K562 (cell line): ENCODE data around the gene SLC16A5. TPM values are rescaled to one million over a fixed set of nuclear protein-coding genes. Genes with fewer than 3 reads are reported as not detected.

Experiments used
- ATAC-seq: fragments of 200-7000 bp; cut with Tn5 transposase; 3 replicates; pipeline ENCODE4 v1.9.1; 2020; ENCODE audit warnings: moderate library complexity
- BruUV-seq: library from RNA; stranded (reverse); fragments of 400-500 nt; replicated peaks from 2 replicates; lab custom pipeline; 2021; lab: Mats Ljungman, UMichigan
- CTCF ChIA-PET: fragments of 300-600 bp; formaldehyde crosslinking; extraction: SDS; loops from one replicate; lab custom pipeline; 2021; ENCODE audit warnings: low intra/inter-chr PET ratio; lab: Yijun Ruan, JAX
- POLR2A ChIA-PET: fragments of 300-600, 350-650 bp; sonication (Branson Sonifier 250); formaldehyde crosslinking; extraction: SDS; loops from one replicate; lab custom pipeline; 2021; ENCODE audit warnings: antibody characterized with exemption, inconsistent platforms; lab: Yijun Ruan, JAX
- DNase-seq, 4 experiments: peaks; one replicate each; pipeline versions ENCODE4 v3.0.0 to v3.0.0-alpha.2; 2011 to 2018; ENCODE audit warnings: low spot score in 3 of 4, mixed read lengths in 3 of 4; ENCODE audit errors: extremely low read depth in 1 of 4
- FAIRE-seq: peaks from 2 replicates; lab custom pipeline; 2011; peaks lifted over from hg19 to GRCh38; lab: Jason Lieb, UNC
- H2AFZ ChIP-seq: 2 replicates; pipeline ENCODE4 v1.6.0; 2011; ENCODE audit warnings: low read depth, low read length, control low read depth, inconsistent platforms
- H3K27ac ChIP-seq: fragments of 200-600 bp; 3 replicates; pipeline ENCODE4 v1.8.0; 2011; ENCODE audit warnings: low read depth, mild to moderate bottlenecking, control low read depth, inconsistent platforms, low read length, moderate library complexity, mixed read lengths; ENCODE audit errors: extremely low read depth
- H3K27me3 ChIP-seq, 2 experiments: fragments of 300-600 bp in 1 of 2; 2 replicates in 1 of 2; 3 replicates in 1 of 2; pipeline versions ENCODE4 v1.6.0 to v1.8.0; 2011; ENCODE audit warnings: inconsistent platforms in 2 of 2, low read length in 2 of 2, mild to moderate bottlenecking in 1 of 2, mixed read lengths in 1 of 2, moderate library complexity in 1 of 2; ENCODE audit not compliant: control insufficient read depth in 2 of 2, insufficient read depth in 2 of 2
- H3K36me3 ChIP-seq: fragments of 300-600 bp; 3 replicates; pipeline ENCODE4 v1.8.0; 2011; ENCODE audit warnings: mild to moderate bottlenecking, low read length, inconsistent platforms; ENCODE audit not compliant: control insufficient read depth, insufficient read depth
- H3K4me1 ChIP-seq, 2 experiments: fragments of 200-600 bp in 1 of 2; replicated peaks in 1 of 2; 2 replicates in 1 of 2; 3 replicates in 1 of 2; pipeline versions ENCODE4 v1.5.1 to v1.8.0; 2011; ENCODE audit warnings: inconsistent platforms in 2 of 2, low read length in 2 of 2, mild to moderate bottlenecking in 1 of 2, mixed read lengths in 1 of 2, moderate library complexity in 1 of 2; ENCODE audit not compliant: control insufficient read depth in 2 of 2, insufficient read depth in 2 of 2
- H3K4me2 ChIP-seq: 2 replicates; pipeline ENCODE4 v1.6.1; 2011; ENCODE audit warnings: low read length, control low read depth, inconsistent platforms, mixed read lengths; ENCODE audit not compliant: insufficient read depth
- H3K4me3 ChIP-seq: fragments of 200-600 bp; sonication (generic), shearing (Covaris generic); 2 replicates; pipeline ENCODE4 v1.5.1; 2016; ENCODE audit warnings: control low read depth, inconsistent platforms
- H3K79me2 ChIP-seq: fragments of 200-600 bp; 3 replicates; pipeline ENCODE4 v1.8.0; 2011; ENCODE audit warnings: low read length, inconsistent platforms; ENCODE audit not compliant: control insufficient read depth, insufficient read depth
- H3K9ac ChIP-seq, 2 experiments: 2 replicates each; pipeline versions ENCODE4 v1.6.0 to v1.6.1; 2011; ENCODE audit warnings: low read depth in 2 of 2, low read length in 2 of 2, control low read depth in 1 of 2, inconsistent platforms in 1 of 2, mild to moderate bottlenecking in 1 of 2, mixed read lengths in 1 of 2; ENCODE audit not compliant: insufficient read depth in 1 of 2
- H3K9me1 ChIP-seq: one replicate; pipeline ENCODE4 v1.6.0; 2011; ENCODE audit warnings: inconsistent platforms, mild to moderate bottlenecking, low read length, moderate library complexity; ENCODE audit not compliant: control insufficient read depth, insufficient read depth
- H3K9me3 ChIP-seq: replicated peaks from 2 replicates; pipeline ENCODE4 v1.5.1; 2011; ENCODE audit warnings: low read depth, low read length, inconsistent platforms; ENCODE audit not compliant: control insufficient read depth, insufficient read depth
- H4K20me1 ChIP-seq: replicated peaks from 2 replicates; pipeline ENCODE4 v1.6.1; 2011; ENCODE audit warnings: low read length, inconsistent platforms, mixed read lengths; ENCODE audit not compliant: control insufficient read depth, insufficient read depth
- CBFA2T3 ChIP-seq: fragments of 450-650 bp; IDR thresholded peaks from 2 replicates; pipeline ENCODE4 v1.6.1; 2017
- CBX8 ChIP-seq: fragments of 200-600 bp; sonication (generic); IDR thresholded peaks from 2 replicates; pipeline ENCODE4 v1.6.1; 2012; ENCODE audit warnings: borderline replicate concordance, mixed run types, low read depth, mild to moderate bottlenecking, moderate library complexity, mixed read lengths, low read length, control low read depth, inconsistent platforms; ENCODE audit not compliant: poor library complexity, severe bottlenecking; ENCODE audit errors: extremely low read depth
- CTCF ChIP-seq, 3 experiments: IDR thresholded peaks in 2 of 3; conservative IDR thresholded peaks in 1 of 3; 2 replicates each; pipeline ENCODE4 v1.5.1; 2011 to 2012; ENCODE audit warnings: low read length in 3 of 3, mild to moderate bottlenecking in 3 of 3, control low read depth in 2 of 3, improper control_type of control experiment in 1 of 3, inconsistent platforms in 1 of 3, low read depth in 1 of 3, mixed read lengths in 1 of 3, moderate library complexity in 1 of 3; ENCODE audit not compliant: insufficient read depth in 2 of 3
- ESRRB ChIP-seq: fragments of 250-450 bp; sonication (Bioruptor Pico); IDR thresholded peaks from 2 replicates; pipeline ENCODE4 v1.5.0; 2020; ENCODE audit warnings: mild to moderate bottlenecking, moderate library complexity, borderline replicate concordance
- KLF10 ChIP-seq: fragments of 250-450 bp; sonication (Bioruptor Pico); IDR thresholded peaks from 2 replicates; pipeline ENCODE4 v1.6.1; 2021; ENCODE audit warnings: matching md5 sums
- NR2C2 ChIP-seq, 2 experiments: fragments of 200-800 bp in 1 of 2; sonication (Bioruptor generic) in 1 of 2; sonication (generic) in 1 of 2; formaldehyde crosslinking in 1 of 2; IDR thresholded peaks; 2 replicates each; pipeline versions ENCODE4 v1.6.1 to v1.8.0; 2016 to 2022; ENCODE audit warnings: mild to moderate bottlenecking in 1 of 2, missing compliant biosample characterization in 1 of 2, missing genetic modification characterization in 1 of 2, missing genetic modification reagents in 1 of 2
- RAD21 ChIP-seq, 2 experiments: fragments of 250-450 bp in 1 of 2; fragments of 450-650 bp in 1 of 2; sonication (Bioruptor Pico) in 1 of 2; formaldehyde crosslinking in 1 of 2; IDR thresholded peaks in 1 of 2; conservative IDR thresholded peaks in 1 of 2; 2 replicates each; pipeline versions ENCODE4 v1.4.0 to v1.8.0; 2020 to 2022; ENCODE audit warnings: mild to moderate bottlenecking in 2 of 2, moderate library complexity in 1 of 2
- SP1 ChIP-seq: sonication (generic); formaldehyde crosslinking; IDR thresholded peaks from 2 replicates; pipeline ENCODE4 v1.8.1; 2022; ENCODE audit warnings: mild to moderate bottlenecking, missing genetic modification reagents
- TRIM24 ChIP-seq, 2 experiments: fragments of 450-650 bp; IDR thresholded peaks; 2 replicates each; pipeline ENCODE4 v1.6.1; 2016
- VEZF1 ChIP-seq: fragments of 200-800 bp; sonication (Bioruptor generic); IDR thresholded peaks from 2 replicates; pipeline ENCODE4 v1.6.1; 2017; ENCODE audit warnings: missing genetic modification characterization, missing compliant biosample characterization
- ZNF436 ChIP-seq: fragments of 250-450, 450-650 bp; sonication (Bioruptor Pico); formaldehyde crosslinking; IDR thresholded peaks from 2 replicates; pipeline ENCODE4 v1.7.0; 2020; ENCODE audit warnings: mild to moderate bottlenecking
- ZNF551 ChIP-seq: fragments of 250-450 bp; sonication (Bioruptor Pico); IDR thresholded peaks from 2 replicates; pipeline ENCODE4 v1.5.0; 2021; ENCODE audit warnings: mild to moderate bottlenecking, moderate library complexity
- WGBS: fragments of 100-300 bp; shearing (Covaris generic); methylation state at CpG from one replicate; pipeline ENCODE4 v1.1.6; 2016; ENCODE audit warnings: low coverage, mixed read lengths; ENCODE audit not compliant: insufficient coverage; ENCODE audit errors: missing lambda C conversion rate; 5-methylcytosine and 5-hydroxymethylcytosine counted together
- in situ Hi-C: fragments of 300-500 bp; cut with MboI; formaldehyde crosslinking; loops from 4 replicates; pipeline ENCODE4 v1.15.0; 2018; ENCODE audit warnings: inconsistent platforms, mixed read lengths
- intact Hi-C: fragments of 100-400 bp; cut with micrococcal nuclease; formaldehyde crosslinking; loops from 2 replicates; pipeline ENCODE4 v1.14.2; 2022
- polyA plus RNA-seq, 8 experiments: library from polyadenylated mRNA; depleted of rRNA in 4 of 8; stranded (reverse) in 5 of 8; unstranded in 3 of 8; fragments of >200 nt; fragmentation: Nextera tagmentation in 2 of 8; fragmentation: Illumina TruSeq in 1 of 8; extraction: Ambion mirVana in 2 of 8; extraction: Trizol in 1 of 8; gene quantifications; 2 replicates each; pipeline versions ENCODE4 v1.2.1 to v1.2.3, GENCODE V29; 2011 to 2014; ENCODE audit warnings: inconsistent platforms in 1 of 8, missing spikeins in 1 of 8
- total RNA-seq, 7 experiments: library from RNA; depleted of rRNA in 6 of 7; stranded (reverse); fragments of >200 nt in 6 of 7; fragmentation: Illumina TruSeq in 2 of 7; extraction: Trizol in 2 of 7; gene quantifications; 2 replicates each; pipeline versions ENCODE4 v1.2.1 to v1.2.3, GENCODE V29; 2011 to 2021; ENCODE audit warnings: low replicate concordance in 1 of 7

The SLC16A5 gene
- total and polyA plus RNA-seq, 9 of the 15 experiments (the other 6 are each of a cell fraction or from before 2014, with no cell fraction given) = 0.06 to 2.6 (median 0.91) TPM

GRCh38 chr17:75069783-75070182 lies 18.0 kb upstream of the SLC16A5 start:
- Histone ChIP-seq H3K9me1 (no peaks in the 10 kb centered on the region), H3K36me3 (peaks cover 6% of the 10 kb centered on the region; the same call in 2 of the 3 replicates), H3K27ac (no peak overlapping the region), H3K4me2 (no peak overlapping the region), H4K20me1 (no peaks in the 10 kb centered on the region), H2AFZ (no peak overlapping the region), H3K79me2 (no peaks in the 10 kb centered on the region), H3K27me3 (no peaks in the 10 kb centered on the region), H3K4me3 (no peak overlapping the region), H3K9ac (no peak overlapping the region), H3K9me3 (no peaks in the 10 kb centered on the region), H3K4me1 (peaks cover 30 to 31% of the 10 kb centered on the region in 2 experiments)
- POLR2A ChIA-PET = interaction anchor here (0.6 to 1.6 kb wide), 5 partner anchors 9 to 136 kb away, joined by 3 to 4 read pairs (median 3); partner anchors contain the start of gene NUP85
- ATAC-seq (no peak), DNase-seq (no peak), FAIRE-seq (no peak)
- BruUV-seq = no TSS peak
- CTCF ChIA-PET = interaction anchor here (0.7 to 1.1 kb wide), 2 partner anchors 46 to 62 kb away, joined by 3 to 4 read pairs; partner anchors contain the start of gene NT5C
- 91% methylated on average over 2 of the region's 2 CpGs for WGBS
- in situ Hi-C loops = no loop called here
- intact Hi-C loops = loop anchor here (5.0 kb wide), 1 partner anchor 38 kb away; the partner anchor contains the start of gene ARMC7
- peak in 2 of 3 experiments; percentile 21 to 36; a peak in 2 of 6 replicates for TF ChIP-seq CTCF (IDR thresholded peaks at IDR 0.05 in 2 of 3, conservative IDR thresholded peaks at IDR 0.05 in 1 of 3; ENCODE audit: insufficient read depth in 2 of 3, low read depth in 1 of 3, low read length in 3 of 3)
- no peak for TF ChIP-seq NR2C2 (CRISPR knock-in tag; IDR thresholded peaks at IDR 0.05)
- TF ChIP-seq NR2C2 (tag; IDR thresholded peaks at IDR 0.05) = no peak
- TF ChIP-seq KLF10 = no peak
- no peak for TF ChIP-seq ZNF436 (CRISPR knock-in tag)
- no peak for TF ChIP-seq ESRRB (CRISPR knock-in tag)
- no peak for TF ChIP-seq VEZF1 (CRISPR knock-in tag)
- TF ChIP-seq CBFA2T3 = no peak
- TF ChIP-seq RAD21 (CRISPR knock-in tag; conservative IDR thresholded peaks at IDR 0.05 in 1 of 2, IDR thresholded peaks at IDR 0.05 in 1 of 2) = peak; percentile 51 to 56
- TF ChIP-seq TRIM24 (IDR thresholded peaks at IDR 0.05) = no peak
- TF ChIP-seq SP1 (CRISPR knock-in tag) = no peak
- TF ChIP-seq CBX8 = no peak
- no peak for TF ChIP-seq ZNF551 (CRISPR knock-in tag)
